IPS-18a (cell line): ENCODE data around the gene PAK1IP1.
"Not testable (repeated sequence)": the region's sequence is repeated elsewhere in the genome, so short reads cannot be mapped to it uniquely, and the experiment has no call there.

Source experiments
- H3K27ac ChIP-seq: one replicate; pipeline ENCODE4 v1.5.1; 2013; ENCODE audit warnings: low read length
- H3K27me3 ChIP-seq: one replicate; pipeline ENCODE4 v1.6.1; 2013; ENCODE audit warnings: mild to moderate bottlenecking, low read length; ENCODE audit not compliant: control insufficient read depth, insufficient read depth
- H3K36me3 ChIP-seq: one replicate; pipeline ENCODE4 v1.6.1; 2013; ENCODE audit warnings: low read depth, low read length; ENCODE audit not compliant: control insufficient read depth
- H3K4me1 ChIP-seq: one replicate; pipeline ENCODE4 v1.6.1; 2013; ENCODE audit warnings: low read depth, low read length; ENCODE audit not compliant: control insufficient read depth
- H3K4me3 ChIP-seq: one replicate; pipeline ENCODE4 v1.5.1; 2013; ENCODE audit warnings: low read length
- H3K9ac ChIP-seq: one replicate; pipeline ENCODE4 v1.6.1; 2013; ENCODE audit warnings: mild to moderate bottlenecking, low read length, moderate library complexity
- H3K9me3 ChIP-seq: one replicate; pipeline ENCODE4 v1.6.1; 2013; ENCODE audit warnings: low read depth, low read length; ENCODE audit not compliant: control insufficient read depth

The PAK1IP1 gene

DNA sequence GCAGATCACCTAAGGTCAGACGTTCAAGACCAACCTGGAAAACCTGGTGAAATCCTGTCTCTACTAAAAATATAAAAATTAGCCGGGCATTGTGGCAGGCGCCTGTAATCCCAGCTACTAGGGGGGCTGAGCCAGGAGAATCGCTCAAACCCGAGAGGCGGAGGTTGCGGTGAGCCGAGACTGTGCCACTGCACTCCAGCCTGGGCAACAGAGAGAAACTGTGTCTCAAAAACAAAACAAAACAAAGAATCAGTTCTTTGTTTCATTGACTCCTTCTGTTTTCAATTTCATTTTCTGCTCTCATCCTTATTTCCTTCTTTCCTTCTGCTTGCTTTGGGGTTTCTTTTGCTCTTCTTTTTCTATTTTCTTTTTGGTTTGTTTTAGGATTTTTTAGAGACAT is 19.2 kb downstream of the PAK1IP1 start:
- H3K9ac ChIP-seq = no peak overlapping the region

DNA sequence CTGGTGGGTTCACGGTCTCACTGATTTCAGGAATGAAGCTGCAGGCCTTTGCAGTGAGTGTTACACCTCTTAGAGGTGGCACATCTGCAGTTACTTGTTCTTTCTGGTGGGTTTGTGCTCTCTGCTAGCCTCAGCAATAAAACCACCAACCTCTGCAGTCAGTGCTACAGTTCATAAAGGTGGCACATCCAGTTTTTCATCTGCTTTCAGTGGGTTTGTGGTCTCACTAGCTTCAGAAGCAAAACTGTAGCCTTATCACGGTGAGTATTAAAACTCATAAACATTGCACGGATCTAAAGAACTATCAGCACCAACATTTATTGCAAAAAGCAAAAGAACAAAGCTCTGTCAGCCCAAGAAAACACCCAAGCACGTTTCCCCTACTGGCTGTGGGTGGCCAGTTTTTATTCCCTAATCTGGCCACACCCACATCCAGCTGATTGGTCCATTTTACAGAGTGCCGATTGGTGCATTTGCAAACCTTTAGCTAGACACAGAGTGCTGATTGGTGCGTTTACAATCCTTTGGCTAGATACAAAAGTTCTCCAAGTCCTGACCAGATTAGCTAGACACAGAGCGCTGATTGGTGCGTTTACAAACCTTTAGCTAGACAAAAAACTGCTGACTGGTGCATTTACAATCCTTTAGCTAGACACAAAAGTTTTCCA is 24.7 kb downstream of the PAK1IP1 start:
- H3K9ac ChIP-seq = no peak overlapping the region
- H3K27ac ChIP-seq = no peak overlapping the region
- H3K4me1 ChIP-seq = peaks cover 5% of the 10 kb centered on the region
- H3K9me3 ChIP-seq = no peaks in the 10 kb centered on the region
- H3K36me3 ChIP-seq = no peaks in the 10 kb centered on the region
- H3K27me3 ChIP-seq = no peaks in the 10 kb centered on the region
- H3K4me3 ChIP-seq = no peak overlapping the region

More for the DNA sequence above, 19.2 kb downstream of the PAK1IP1 start:
- Histone ChIP-seq H3K4me3 (no peak overlapping the region), H3K27me3 (no peaks in the 10 kb centered on the region), H3K27ac (no peak overlapping the region), H3K36me3 (peaks cover 17% of the 10 kb centered on the region), H3K4me1 (no peaks in the 10 kb centered on the region), H3K9me3 (no peaks in the 10 kb centered on the region)

DNA sequence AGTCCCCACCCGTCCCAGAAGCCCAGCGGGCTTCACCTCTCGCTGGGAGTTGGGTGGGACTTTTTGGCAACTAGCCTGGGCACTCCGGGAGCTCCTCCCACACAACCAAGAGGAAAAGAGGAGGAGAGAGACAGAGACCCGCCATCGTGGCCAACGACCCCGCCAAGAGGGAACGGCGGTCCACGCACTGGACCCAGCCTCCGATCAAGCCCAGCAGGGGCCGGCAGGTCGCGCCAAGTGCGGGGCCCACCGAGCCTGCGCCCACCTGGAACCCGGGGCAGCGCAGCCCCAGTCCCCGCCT is 25.1 kb downstream of the PAK1IP1 start:
- Histone ChIP-seq H3K4me3 (no peak overlapping the region), H3K9ac (no peak overlapping the region), H3K9me3 (no peaks in the 10 kb centered on the region), H3K4me1 (peaks cover 5% of the 10 kb centered on the region), H3K27ac (no peak overlapping the region), H3K27me3 (no peaks in the 10 kb centered on the region), H3K36me3 (peaks cover 3% of the 10 kb centered on the region)

DNA sequence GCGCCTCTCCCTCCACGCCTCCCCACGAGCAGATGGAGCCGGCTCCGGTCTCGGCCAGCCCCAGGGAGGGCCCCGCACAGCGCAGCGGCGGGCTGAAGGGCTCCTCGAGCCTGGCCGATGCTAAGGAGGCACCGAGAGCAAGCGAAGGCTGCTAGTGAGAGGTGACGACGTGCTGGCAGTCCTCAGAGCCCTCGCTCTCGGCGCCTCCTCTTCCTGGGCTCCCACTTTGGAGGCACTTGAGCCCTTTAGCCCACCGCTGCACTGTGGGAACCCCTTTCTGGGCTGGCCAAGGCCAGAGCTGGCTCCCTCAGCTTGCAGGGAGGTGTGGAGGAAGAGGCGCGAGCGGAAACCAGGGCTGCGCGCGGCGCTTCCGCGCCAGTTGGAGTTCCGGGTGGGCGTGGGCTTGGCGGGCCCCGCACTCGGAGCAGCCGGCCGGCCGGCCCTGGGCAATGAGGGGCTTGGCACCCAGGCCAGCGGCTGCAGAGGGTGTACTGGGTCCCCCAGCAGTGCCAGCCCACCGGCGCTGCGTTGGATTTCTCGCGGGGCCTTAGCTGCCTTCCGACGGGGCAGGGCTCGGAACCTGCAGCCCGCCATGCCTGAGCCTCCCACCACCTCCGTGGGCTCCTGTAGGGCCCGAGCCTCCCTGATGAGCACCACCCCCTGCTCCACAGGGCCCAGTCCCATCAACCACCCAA is 25.6 kb downstream of the PAK1IP1 start:
- Histone ChIP-seq H3K9ac (no peak overlapping the region), H3K4me3 (no peak overlapping the region), H3K27ac (no peak overlapping the region)

DNA sequence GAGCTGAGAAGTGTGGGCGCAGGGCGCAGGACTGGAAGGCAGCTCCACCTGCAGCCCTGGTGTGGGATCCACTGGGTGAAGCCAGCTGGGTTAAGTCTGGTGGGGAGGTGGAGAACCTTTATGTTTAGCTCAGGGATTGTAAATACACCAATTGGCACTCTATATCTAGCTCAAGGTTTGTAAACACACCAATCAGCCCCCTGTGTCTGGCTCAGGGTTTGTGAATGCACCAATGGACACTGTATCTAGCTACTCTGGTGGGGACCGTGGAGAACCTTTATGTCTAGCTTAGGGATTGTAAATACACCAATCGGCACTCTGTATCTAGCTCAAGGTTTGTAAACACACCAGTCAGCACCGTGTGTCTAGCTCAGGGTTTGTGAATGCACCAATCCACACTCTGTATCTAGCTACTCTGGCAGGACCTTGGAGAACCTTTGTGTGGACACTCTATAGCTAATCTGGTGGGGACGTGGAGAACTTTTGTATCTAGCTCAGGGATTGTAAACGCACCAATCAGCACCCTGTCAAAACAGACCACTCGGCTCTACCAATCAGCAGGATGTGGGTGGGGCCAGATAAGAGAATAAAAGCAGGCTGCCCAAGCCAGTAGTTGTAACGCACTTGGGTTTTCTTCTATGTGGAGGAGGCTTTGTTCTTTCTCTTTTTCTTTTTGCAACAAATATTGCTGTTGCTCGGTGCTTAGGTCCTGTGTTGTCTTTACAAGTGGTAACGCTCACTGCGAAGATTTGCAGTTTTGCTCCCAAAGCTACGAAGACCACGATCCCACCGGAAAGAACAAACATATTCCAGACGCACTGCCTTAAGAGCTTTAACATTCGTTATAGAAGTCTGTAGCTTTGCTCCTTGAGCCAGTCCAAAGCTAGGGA is 26.4 kb downstream of the PAK1IP1 start:
- not testable (repeated sequence) for H3K4me1 ChIP-seq, H3K27me3 ChIP-seq, H3K4me3 ChIP-seq, H3K9ac ChIP-seq, H3K27ac ChIP-seq, H3K9me3 ChIP-seq
- H3K36me3 ChIP-seq = peaks cover 16% of the 10 kb centered on the region

More for the DNA sequence above, 25.6 kb downstream of the PAK1IP1 start:
- H3K9me3 ChIP-seq = no peaks in the 10 kb centered on the region
- H3K27me3 ChIP-seq = no peaks in the 10 kb centered on the region
- peaks cover 5% of the 10 kb centered on the region for H3K4me1 ChIP-seq
- H3K36me3 ChIP-seq = peaks cover 8% of the 10 kb centered on the region

DNA sequence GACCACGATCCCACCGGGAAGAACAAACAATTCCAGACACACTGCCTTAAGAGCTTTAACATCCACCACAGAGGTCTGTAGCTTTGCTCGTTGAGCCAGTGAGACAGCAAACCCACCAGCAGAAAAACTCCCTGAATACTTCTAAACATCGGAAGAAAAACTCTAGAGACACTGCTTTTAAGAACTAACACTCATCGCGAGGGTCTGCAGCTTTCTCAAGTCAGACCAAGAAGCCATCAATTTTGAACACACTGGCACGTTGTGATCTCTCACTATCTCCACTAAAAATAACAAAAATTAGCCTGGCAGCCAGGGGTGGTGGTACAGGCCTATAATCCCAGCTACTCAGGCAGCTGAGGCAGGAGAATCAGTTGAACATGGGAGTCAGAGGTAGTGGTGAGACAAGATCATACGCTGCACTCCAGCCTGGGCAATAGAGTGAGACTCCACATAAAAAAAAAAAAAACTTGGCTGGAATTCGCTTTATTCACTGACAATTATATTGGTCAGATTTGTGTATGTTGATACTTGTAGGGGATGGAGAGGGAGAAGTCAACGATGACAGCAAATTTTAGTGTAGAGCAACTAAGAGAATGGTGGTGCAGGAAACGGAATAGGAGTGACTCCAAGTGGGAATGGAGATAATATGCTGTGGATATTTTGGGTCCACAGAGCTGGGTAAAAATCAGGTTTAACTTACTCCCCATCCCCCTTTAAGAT is 27.2 kb downstream of the PAK1IP1 start:
- Histone ChIP-seq H3K9me3 (no peaks in the 10 kb centered on the region), H3K4me3 (peak overlapping the region; percentile 98), H3K27me3 (no peaks in the 10 kb centered on the region), H3K27ac (no peak overlapping the region), H3K9ac (peak overlapping the region; percentile 29), H3K4me1 (peaks cover 5% of the 10 kb centered on the region), H3K36me3 (peaks cover 17% of the 10 kb centered on the region)

DNA sequence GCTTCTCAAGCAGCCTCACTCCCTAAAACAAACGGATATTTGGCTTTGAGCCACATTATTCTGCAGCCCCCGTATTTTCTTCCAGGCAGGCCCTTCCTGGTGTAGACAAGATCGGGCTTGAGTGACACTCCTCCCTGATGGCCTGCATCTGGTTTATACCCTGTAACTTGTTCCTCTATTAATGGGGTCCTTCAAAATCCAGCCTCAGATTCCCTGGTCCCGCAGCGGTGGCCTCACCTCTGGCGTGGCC is 27.7 kb downstream of the PAK1IP1 start:
- H3K9ac ChIP-seq = peak overlapping the region; percentile 29
- H3K9me3 ChIP-seq = no peaks in the 10 kb centered on the region
- H3K4me1 ChIP-seq = peaks cover 5% of the 10 kb centered on the region
- no peaks in the 10 kb centered on the region for H3K27me3 ChIP-seq
- H3K36me3 ChIP-seq = peaks cover 17% of the 10 kb centered on the region
- peak overlapping the region; percentile 98 for H3K4me3 ChIP-seq
- no peak overlapping the region for H3K27ac ChIP-seq

DNA sequence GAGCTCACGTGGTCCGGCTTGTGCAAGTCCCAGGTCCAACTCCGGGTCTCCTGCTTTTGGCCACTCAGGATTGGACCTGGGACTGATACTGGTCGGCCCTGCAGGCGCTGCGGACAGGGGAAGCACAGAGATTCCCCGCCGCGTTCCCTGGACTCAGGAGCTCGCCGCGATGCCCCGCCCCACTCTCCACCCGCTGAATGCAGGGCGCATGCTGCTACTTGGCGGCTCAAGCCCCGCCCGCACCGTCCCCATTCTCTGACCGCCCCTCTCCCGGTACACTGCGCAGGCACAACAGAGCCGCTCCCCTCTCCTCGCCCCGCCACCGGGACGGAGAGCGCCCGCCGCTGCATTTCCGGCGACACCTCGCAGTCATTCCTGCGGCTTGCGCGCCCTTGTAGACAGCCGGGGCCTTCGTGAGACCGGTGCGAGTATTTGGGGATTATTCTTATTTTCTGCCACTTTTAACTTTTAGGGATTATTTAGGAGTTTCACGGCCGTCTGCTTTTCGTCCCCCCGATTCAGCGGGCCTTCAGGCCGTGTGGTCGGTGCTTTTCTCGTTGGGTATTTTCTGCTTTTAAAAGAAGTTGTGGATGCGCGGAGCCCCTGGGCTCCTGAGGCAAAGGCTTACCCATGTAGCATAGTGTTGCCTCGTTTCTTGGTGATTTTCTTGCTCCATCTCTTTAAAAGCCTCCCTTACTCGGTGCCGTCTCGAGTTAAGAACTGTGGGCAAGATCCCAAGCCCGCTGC is 28.2 kb downstream of the PAK1IP1 start, which contains the start of gene TMEM14C:
Gene TMEM14C, plus strand, starts transcription at position 251 of the 747 bp plus-strand sequence. CDS start 1,544 bp downstream, outside the sequence.
- Histone ChIP-seq H3K4me3 (peak within 1 kb of the TSS; percentile 98), H3K27ac (peak within 1 kb of the TSS; percentile 89), H3K4me1 (peaks cover 5% of the 10 kb centered on the region), H3K9me3 (no peaks in the 10 kb centered on the region), H3K9ac (peak within 1 kb of the TSS; percentile 97), H3K27me3 (no peaks in the 10 kb centered on the region), H3K36me3 (peaks cover 20% of the 10 kb centered on the region)

DNA sequence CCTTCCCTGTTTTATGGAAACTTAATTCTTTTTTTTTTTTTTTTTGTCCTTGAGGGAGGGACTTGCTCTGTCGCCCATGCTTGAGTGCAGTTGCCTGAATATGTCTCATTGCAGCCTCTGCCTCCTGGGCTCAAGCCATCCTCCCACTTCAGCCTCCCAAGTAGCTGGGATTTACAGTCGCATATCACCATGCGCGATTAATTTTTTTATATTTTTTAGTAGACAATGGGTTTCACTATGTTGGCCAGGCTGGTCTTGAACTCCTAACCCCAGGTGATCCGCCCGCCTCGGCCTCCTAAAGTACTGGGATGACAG is 28.8 kb downstream of the PAK1IP1 start:
- H3K4me3 ChIP-seq = peak overlapping the region; percentile 98
- peaks cover 5% of the 10 kb centered on the region for H3K4me1 ChIP-seq
- H3K27me3 ChIP-seq = no peaks in the 10 kb centered on the region
- H3K9me3 ChIP-seq = no peaks in the 10 kb centered on the region
- peaks cover 26% of the 10 kb centered on the region for H3K36me3 ChIP-seq
- peak overlapping the region; percentile 97 for H3K9ac ChIP-seq
- peak overlapping the region; percentile 89 for H3K27ac ChIP-seq

DNA sequence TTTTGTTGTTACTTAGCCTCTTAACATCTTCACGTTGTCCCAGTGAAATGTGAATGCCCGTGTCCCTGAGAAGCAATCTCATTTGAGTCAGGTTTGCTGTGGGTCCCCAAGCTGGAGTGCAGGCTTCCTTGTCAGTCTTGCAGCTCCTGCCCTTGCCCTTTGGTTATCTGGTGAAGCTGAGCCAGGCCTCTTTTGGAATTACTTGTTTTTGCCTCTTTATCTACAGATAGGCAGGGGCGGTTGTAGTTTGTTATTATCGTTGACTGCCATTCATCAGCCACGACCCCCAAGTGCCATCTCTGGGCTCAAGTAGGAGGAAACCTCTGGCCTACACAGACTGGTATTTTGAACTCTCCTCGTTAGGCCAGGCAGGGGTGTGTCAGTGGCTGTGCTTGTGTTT is 30.3 kb downstream of the PAK1IP1 start:
- Histone ChIP-seq H3K27ac (no peak overlapping the region), H3K36me3 (peaks cover 37% of the 10 kb centered on the region), H3K27me3 (no peaks in the 10 kb centered on the region), H3K4me3 (no peak overlapping the region), H3K9me3 (no peaks in the 10 kb centered on the region), H3K4me1 (peaks cover 5% of the 10 kb centered on the region), H3K9ac (no peak overlapping the region)

DNA sequence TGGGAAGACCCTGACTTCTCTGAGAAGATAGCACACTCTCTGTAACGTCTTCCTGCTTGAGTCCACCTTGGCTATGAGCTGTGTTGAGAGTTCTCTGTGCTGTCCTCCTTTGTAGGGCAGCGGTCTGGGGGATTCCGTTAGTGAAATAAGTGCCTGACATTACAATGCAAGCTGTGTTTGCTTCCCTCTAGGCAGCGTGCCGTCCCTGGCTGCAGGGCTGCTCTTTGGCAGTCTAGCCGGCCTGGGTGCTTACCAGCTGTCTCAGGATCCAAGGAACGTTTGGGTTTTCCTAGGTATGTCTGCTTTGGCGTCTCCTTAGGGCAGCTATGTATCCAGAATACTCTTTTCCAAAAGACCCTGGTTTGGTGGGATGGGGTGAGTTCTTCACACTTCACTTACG is 30.9 kb downstream of the PAK1IP1 start:
- no peak overlapping the region for H3K4me3 ChIP-seq
- peaks cover 44% of the 10 kb centered on the region for H3K36me3 ChIP-seq
- no peaks in the 10 kb centered on the region for H3K9me3 ChIP-seq
- no peak overlapping the region for H3K9ac ChIP-seq
- peaks cover 5% of the 10 kb centered on the region for H3K4me1 ChIP-seq
- no peaks in the 10 kb centered on the region for H3K27me3 ChIP-seq
- no peak overlapping the region for H3K27ac ChIP-seq
